GM12878 (cell line): ENCODE data around the gene GOLGA6L2. TPM values are rescaled to one million over a fixed set of nuclear protein-coding genes. Genes with fewer than 3 reads are reported as not detected.
"Not testable (repeated sequence)": the region's sequence is repeated elsewhere in the genome, so short reads cannot be mapped to it uniquely, and the experiment has no call there.

Experiments
- ATAC-seq: fragments of 200-7000 bp; cut with Tn5 transposase; 3 replicates; pipeline ENCODE4 v1.9.1; 2020; ENCODE audit warnings: mild to moderate bottlenecking, moderate library complexity
- BruUV-seq: library from RNA; stranded (reverse); fragments of 400-500 nt; replicated peaks from 2 replicates; lab custom pipeline; 2021; lab: Mats Ljungman, UMichigan
- CTCF ChIA-PET: fragments of 300-600 bp; sonication (Branson Sonifier 250); formaldehyde crosslinking; extraction: SDS; loops from one replicate; lab custom pipeline; 2021; ENCODE audit warnings: inconsistent platforms; lab: Yijun Ruan, JAX
- POLR2A ChIA-PET: fragments of 350-600 bp; formaldehyde crosslinking; extraction: SDS; loops from one replicate; lab custom pipeline; 2021; ENCODE audit warnings: inconsistent platforms; lab: Charles Lee
- RAD21 ChIA-PET: fragments of 300-600 bp; sonication (Branson Sonifier 250); formaldehyde crosslinking; loops from one replicate; lab custom pipeline; 2023; ENCODE audit warnings: antibody characterized with exemption; ENCODE audit not compliant: unreplicated experiment; lab: Charles Lee
- SMC1A ChIA-PET: fragments of 300-600 bp; sonication (Branson Sonifier 250); formaldehyde crosslinking; loops from one replicate; lab custom pipeline; 2023; ENCODE audit not compliant: unreplicated experiment, uncharacterized antibody; lab: Charles Lee
- DNase-seq: peaks from one replicate; pipeline ENCODE4 v3.0.0-alpha.2; 2011; ENCODE audit warnings: low read depth, low spot score
- FAIRE-seq: peaks from 3 replicates; lab custom pipeline; 2011; peaks lifted over from hg19 to GRCh38; lab: Jason Lieb, UNC
- H2AFZ ChIP-seq: 2 replicates; pipeline ENCODE4 v1.6.0; 2011; ENCODE audit warnings: low read depth, low read length, control low read depth; ENCODE audit not compliant: control insufficient read depth
- H3K27ac ChIP-seq: 2 replicates; pipeline ENCODE4 v1.5.1; 2011; ENCODE audit warnings: control low read depth; ENCODE audit not compliant: control insufficient read depth, insufficient read depth
- H3K27me3 ChIP-seq, 2 experiments: replicated peaks in 1 of 2; 2 replicates each; pipeline versions ENCODE4 v1.6.0 to v1.6.1; 2011; ENCODE audit warnings: low read length in 1 of 2; ENCODE audit not compliant: control insufficient read depth in 2 of 2, insufficient read depth in 2 of 2
- H3K36me3 ChIP-seq, 2 experiments: 2 replicates each; pipeline ENCODE4 v1.5.1; 2011; ENCODE audit warnings: low read length in 1 of 2; ENCODE audit not compliant: control insufficient read depth in 2 of 2, insufficient read depth in 2 of 2
- H3K4me1 ChIP-seq: 2 replicates; pipeline ENCODE4 v1.6.1; 2011; ENCODE audit warnings: mild to moderate bottlenecking, low read length, moderate library complexity, mixed read lengths; ENCODE audit not compliant: control insufficient read depth, insufficient read depth
- H3K4me2 ChIP-seq: 2 replicates; pipeline ENCODE4 v1.6.0; 2011; ENCODE audit warnings: control low read depth; ENCODE audit not compliant: control insufficient read depth, insufficient read depth
- H3K4me3 ChIP-seq: fragments of 200-600 bp; sonication (generic); 2 replicates; pipeline ENCODE4 v1.5.1; 2016
- H3K79me2 ChIP-seq: 2 replicates; pipeline ENCODE4 v1.6.0; 2011; ENCODE audit warnings: low read length; ENCODE audit not compliant: control insufficient read depth, insufficient read depth
- H3K9ac ChIP-seq: 2 replicates; pipeline ENCODE4 v1.8.0; 2011; ENCODE audit warnings: low read length, control low read depth, mixed read lengths; ENCODE audit not compliant: control insufficient read depth, insufficient read depth
- H3K9me3 ChIP-seq: replicated peaks from 3 replicates; pipeline ENCODE4 v1.5.1; 2011; ENCODE audit warnings: mild to moderate bottlenecking, low read length; ENCODE audit not compliant: control insufficient read depth, insufficient read depth
- H4K20me1 ChIP-seq: 2 replicates; pipeline ENCODE4 v1.6.0; 2011; ENCODE audit not compliant: control insufficient read depth, insufficient read depth
- BACH1 ChIP-seq: fragments of 450-650 bp; IDR thresholded peaks from 2 replicates; pipeline ENCODE4 v1.6.1; 2017; ENCODE audit warnings: mild to moderate bottlenecking, borderline replicate concordance
- CEBPB ChIP-seq, 2 experiments: fragments of 150-350 bp in 1 of 2; IDR thresholded peaks; 2 replicates each; pipeline ENCODE4 v1.6.1; 2012 to 2014; ENCODE audit warnings: low read depth in 2 of 2, low read length in 2 of 2, borderline replicate concordance in 1 of 2, inconsistent platforms in 1 of 2
- ESRRA ChIP-seq: IDR thresholded peaks from 2 replicates; pipeline ENCODE4 v1.6.1; 2012; ENCODE audit warnings: mild to moderate bottlenecking, low read length, improper control_type of control experiment
- MLLT1 ChIP-seq: fragments of 450-650 bp; IDR thresholded peaks from 2 replicates; pipeline ENCODE4 v1.6.1; 2016; ENCODE audit warnings: mild to moderate bottlenecking
- MYB ChIP-seq: fragments of 150-350 bp; IDR thresholded peaks from 2 replicates; pipeline ENCODE4 v1.6.1; 2014; ENCODE audit warnings: mild to moderate bottlenecking, low read depth, low read length, borderline replicate concordance
- PAX5 ChIP-seq: IDR thresholded peaks from 2 replicates; pipeline ENCODE4 v1.6.1; 2011; ENCODE audit warnings: low read depth, low read length, borderline replicate concordance
- ZNF24 ChIP-seq: fragments of 450-650 bp; IDR thresholded peaks from 2 replicates; pipeline ENCODE4 v1.6.1; 2017; ENCODE audit warnings: antibody characterized with exemption, mild to moderate bottlenecking
- WGBS: methylation state at CpG from one replicate; pipeline ENCODE4 v1.1.6; 2016; ENCODE audit warnings: low lambda C conversion rate; ENCODE audit not compliant: insufficient replicate concordance, insufficient coverage; ENCODE audit errors: missing lambda C conversion rate; 5-methylcytosine and 5-hydroxymethylcytosine counted together
- in situ Hi-C: fragments of 300-500 bp; cut with MboI; formaldehyde crosslinking; loops from 9 replicates; pipeline ENCODE4 v1.14.3; 2018; ENCODE audit warnings: mixed read lengths
- intact Hi-C: fragments of 100-400 bp; cut with micrococcal nuclease; formaldehyde crosslinking; loops from one replicate; pipeline ENCODE4 v1.14.2; 2022; ENCODE audit not compliant: unreplicated experiment
- polyA plus RNA-seq, 11 experiments: library from polyadenylated mRNA; depleted of rRNA in 4 of 11; unstranded in 6 of 11; stranded (reverse) in 5 of 11; fragments of >200 nt; fragmentation: Nextera tagmentation in 4 of 11; fragmentation: Illumina TruSeq in 1 of 11; extraction: Ambion mirVana in 4 of 11; extraction: Trizol in 1 of 11; gene quantifications; 1 replicate in 1 of 11; 2 replicates in 10 of 11; pipeline versions ENCODE4 v1.2.1 to v1.2.3, GENCODE V29; 2011 to 2016; ENCODE audit warnings: inconsistent platforms in 2 of 11, missing spikeins in 2 of 11, low read depth in 1 of 11
- total RNA-seq, 4 experiments: library from RNA; depleted of rRNA in 3 of 4; stranded (reverse); fragments of >200 nt in 3 of 4; fragmentation: Illumina TruSeq in 1 of 4; extraction: Trizol in 1 of 4; gene quantifications; 2 replicates each; pipeline versions ENCODE4 v1.2.1 to v1.2.3, GENCODE V29; 2013 to 2021

GOLGA6L2 gene
- total and polyA plus RNA-seq, 10 of the 15 experiments (the other 5 are each of a cell fraction or from before 2014, with no cell fraction given): not detected

GRCh38 chr15:23402140-23402539 lies 44.9 kb downstream of the GOLGA6L2 start:
- in situ Hi-C loops (no loop called here), intact Hi-C loops (no loop called here)
- 20% methylated on average over 2 of the region's 2 CpGs for WGBS
- no peak for DNase-seq
- Histone ChIP-seq H2AFZ (no peak overlapping the region), H3K4me2 (no peak overlapping the region), H3K9me3 (no peaks in the 10 kb centered on the region), H3K9ac (no peak overlapping the region), H3K4me3 (no peak overlapping the region), H3K27ac (no peak overlapping the region), H3K27me3 (no peaks in the 10 kb centered on the region; a peak in 1 of 4 replicates), H3K36me3 (no peaks in the 10 kb centered on the region), H3K79me2 (no peaks in the 10 kb centered on the region), H3K4me1 (no peaks in the 10 kb centered on the region), H4K20me1 (no peaks in the 10 kb centered on the region)
- no TSS peak for BruUV-seq
- CTCF ChIA-PET: no interaction called here
- ATAC-seq: no peak
- TF ChIP-seq BACH1 (no peak), ESRRA (no peak), CEBPB (IDR thresholded peaks at IDR 0.05; ENCODE audit: borderline replicate concordance in 1 of 2, low read depth in 2 of 2, low read length in 2 of 2) (no peak), MYB (no peak)
- POLR2A ChIA-PET: no interaction called here
- FAIRE-seq: no peak
- SMC1A ChIA-PET: no interaction called here
- RAD21 ChIA-PET: no interaction called here

GRCh38 chr15:23401627-23402026 lies 45.4 kb downstream of the GOLGA6L2 start:
- no peak for ATAC-seq
- no peak for FAIRE-seq
- DNase-seq: no peak
- WGBS: 52% methylated on average over 7 of the region's 8 CpGs
- POLR2A ChIA-PET: no interaction called here
- CTCF ChIA-PET: no interaction called here
- no peak overlapping the region for H2AFZ ChIP-seq
- no peaks in the 10 kb centered on the region for H3K9me3 ChIP-seq
- BruUV-seq: no TSS peak
- RAD21 ChIA-PET: no interaction called here
- H3K27ac ChIP-seq: no peak overlapping the region
- H4K20me1 ChIP-seq: no peaks in the 10 kb centered on the region
- H3K4me3 ChIP-seq: no peak overlapping the region
- H3K9ac ChIP-seq: no peak overlapping the region
- H3K4me2 ChIP-seq: no peak overlapping the region
- H3K79me2 ChIP-seq: no peaks in the 10 kb centered on the region
- SMC1A ChIA-PET: no interaction called here
- TF ChIP-seq ESRRA: no peak
- TF ChIP-seq ZNF24: no peak
- TF ChIP-seq PAX5: no peak
- no peak for TF ChIP-seq MLLT1
- in situ Hi-C loops: no loop called here
- intact Hi-C loops: no loop called here
- no peaks in the 10 kb centered on the region; a peak in 1 of 4 replicates for H3K27me3 ChIP-seq
- H3K36me3 ChIP-seq: no peaks in the 10 kb centered on the region
- H3K4me1 ChIP-seq: no peaks in the 10 kb centered on the region

- FAIRE-seq, ATAC-seq, H3K27me3 ChIP-seq, CTCF ChIA-PET, H3K9me3 ChIP-seq, H3K79me2 ChIP-seq, SMC1A ChIA-PET, H3K27ac ChIP-seq, H3K4me1 ChIP-seq, H3K4me3 ChIP-seq, POLR2A ChIA-PET, H3K4me2 ChIP-seq, H3K9ac ChIP-seq, H4K20me1 ChIP-seq, H2AFZ ChIP-seq, intact Hi-C loops, RAD21 ChIA-PET, BruUV-seq, in situ Hi-C loops, DNase-seq, H3K36me3 ChIP-seq: not testable (repeated sequence)
- 34% methylated on average over 5 of the region's 5 CpGs for WGBS
Measured at GRCh38 chr15:23399207-23399606, 47.8 kb downstream of the GOLGA6L2 start.
